MCF 10A (cell line): Measurements from ENCODE around the gene AGTRAP. TPM values are rescaled to one million over a fixed set of nuclear protein-coding genes. Genes with fewer than 3 reads are reported as not detected.

ENCODE experiments used
- BruUV-seq: library from RNA; stranded (reverse); fragments of 400-500 nt; replicated peaks from 2 replicates; lab custom pipeline; 2021; lab: Mats Ljungman, UMichigan
- CTCF ChIA-PET: fragments of 300-600 bp; sonication (Branson Sonifier 250); formaldehyde crosslinking; extraction: SDS; loops from one replicate; lab custom pipeline; 2021; ENCODE audit warnings: antibody characterized with exemption, inconsistent platforms; lab: Yijun Ruan, JAX
- POLR2A ChIA-PET: fragments of 300-600, 350-650 bp; sonication (Branson Sonifier 250); formaldehyde crosslinking; extraction: SDS; loops from one replicate; lab custom pipeline; 2020; ENCODE audit warnings: antibody characterized with exemption, inconsistent platforms; lab: Yijun Ruan, JAX
- DNase-seq: peaks from one replicate; pipeline ENCODE4 v3.0.0-alpha.2; 2018; ENCODE audit not compliant: unreplicated experiment
- H3K27ac Mint-ChIP-seq: one replicate; pipeline ENCODE4 v1.8.0; 2022; ENCODE audit warnings: mild to moderate bottlenecking, low read depth, mixed read lengths; ENCODE audit not compliant: unreplicated experiment
- H3K27me3 Mint-ChIP-seq: one replicate; pipeline ENCODE4 v1.8.0; 2022; ENCODE audit warnings: mixed read lengths; ENCODE audit not compliant: insufficient read depth, unreplicated experiment
- H3K36me3 Mint-ChIP-seq: one replicate; pipeline ENCODE4 v1.8.0; 2022; ENCODE audit warnings: mild to moderate bottlenecking, moderate library complexity, mixed read lengths; ENCODE audit not compliant: insufficient read depth, unreplicated experiment
- H3K4me1 Mint-ChIP-seq: one replicate; pipeline ENCODE4 v1.8.0; 2022; ENCODE audit warnings: mixed read lengths; ENCODE audit not compliant: insufficient read depth, unreplicated experiment
- H3K4me3 Mint-ChIP-seq: one replicate; pipeline ENCODE4 v1.8.0; 2022; ENCODE audit warnings: mild to moderate bottlenecking, moderate library complexity, mixed read lengths; ENCODE audit not compliant: unreplicated experiment
- H3K9me3 Mint-ChIP-seq: one replicate; pipeline ENCODE4 v1.8.0; 2022; ENCODE audit warnings: mixed read lengths; ENCODE audit not compliant: unreplicated experiment
- intact Hi-C: fragments of 100-400 bp; cut with micrococcal nuclease; formaldehyde crosslinking; loops from 2 replicates; pipeline ENCODE4 v1.14.1; 2022
- total RNA-seq: library from RNA; stranded (reverse); gene quantifications from 2 replicates; pipeline ENCODE4 v1.2.3, GENCODE V29; 2022
- TF ChIP-seq, protein P1 (sequence below): fragments of 200-600 bp; IDR thresholded peaks from one replicate; pipeline ENCODE4 v1.8.0; 2022; ENCODE audit warnings: antibody characterized with exemption, mild to moderate bottlenecking; ENCODE audit not compliant: unreplicated experiment

AGTRAP gene
- total RNA-seq, 1 experiment from 2014 or later = 73.1 TPM

GRCh38 chr1:11725616-11726015, 10.3 kb upstream of the AGTRAP start:
- POLR2A ChIA-PET = interaction anchor here (0.7 kb wide), 1 partner anchor 24 kb away, joined by 3 read pairs; no protein-coding TSS in a partner anchor
- CTCF ChIA-PET = interaction anchor here (0.6 to 1.0 kb wide), 4 partner anchors 9 to 485 kb away, joined by 3 to 6 read pairs (median 3); no protein-coding TSS in a partner anchor
- no peaks in the 10 kb centered on the region for H3K36me3 Mint-ChIP-seq

GRCh38 chr1:11727119-11727518, 8.8 kb upstream of the AGTRAP start:
- ChIA-PET CTCF (no interaction called here), POLR2A (no interaction called here)
- H3K4me3 Mint-ChIP-seq = no peak overlapping the region
- H3K27me3 Mint-ChIP-seq = no peaks in the 10 kb centered on the region
- no peak for DNase-seq
- H3K9me3 Mint-ChIP-seq = no peaks in the 10 kb centered on the region
- intact Hi-C loops = no loop called here
- peaks cover 9% of the 10 kb centered on the region for H3K4me1 Mint-ChIP-seq
- no peaks in the 10 kb centered on the region for H3K36me3 Mint-ChIP-seq
- no TSS peak for BruUV-seq
- TF ChIP-seq, protein P1, sequence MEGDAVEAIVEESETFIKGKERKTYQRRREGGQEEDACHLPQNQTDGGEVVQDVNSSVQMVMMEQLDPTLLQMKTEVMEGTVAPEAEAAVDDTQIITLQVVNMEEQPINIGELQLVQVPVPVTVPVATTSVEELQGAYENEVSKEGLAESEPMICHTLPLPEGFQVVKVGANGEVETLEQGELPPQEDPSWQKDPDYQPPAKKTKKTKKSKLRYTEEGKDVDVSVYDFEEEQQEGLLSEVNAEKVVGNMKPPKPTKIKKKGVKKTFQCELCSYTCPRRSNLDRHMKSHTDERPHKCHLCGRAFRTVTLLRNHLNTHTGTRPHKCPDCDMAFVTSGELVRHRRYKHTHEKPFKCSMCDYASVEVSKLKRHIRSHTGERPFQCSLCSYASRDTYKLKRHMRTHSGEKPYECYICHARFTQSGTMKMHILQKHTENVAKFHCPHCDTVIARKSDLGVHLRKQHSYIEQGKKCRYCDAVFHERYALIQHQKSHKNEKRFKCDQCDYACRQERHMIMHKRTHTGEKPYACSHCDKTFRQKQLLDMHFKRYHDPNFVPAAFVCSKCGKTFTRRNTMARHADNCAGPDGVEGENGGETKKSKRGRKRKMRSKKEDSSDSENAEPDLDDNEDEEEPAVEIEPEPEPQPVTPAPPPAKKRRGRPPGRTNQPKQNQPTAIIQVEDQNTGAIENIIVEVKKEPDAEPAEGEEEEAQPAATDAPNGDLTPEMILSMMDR = no peak
- H3K27ac Mint-ChIP-seq = no peak overlapping the region

More at GRCh38 chr1:11725616-11726015, 10.3 kb upstream of the AGTRAP start:
- no TSS peak for BruUV-seq
- TF ChIP-seq, protein P1 = no peak
- H3K4me3 Mint-ChIP-seq = no peak overlapping the region
- intact Hi-C loops = no loop called here
- no peak overlapping the region for H3K27ac Mint-ChIP-seq
- no peak for DNase-seq
- H3K9me3 Mint-ChIP-seq = no peaks in the 10 kb centered on the region
- peaks cover 8% of the 10 kb centered on the region for H3K4me1 Mint-ChIP-seq
- H3K27me3 Mint-ChIP-seq = no peaks in the 10 kb centered on the region

GRCh38 chr1:11728126-11728806, 7.7 kb upstream of the AGTRAP start:
- CTCF ChIA-PET = interaction anchor here (1.1 kb wide), 1 partner anchor 8 kb away, joined by 6 read pairs; no protein-coding TSS in a partner anchor
- Mint-ChIP-seq H3K36me3 (no peaks in the 10 kb centered on the region), H3K4me3 (no peak overlapping the region), H3K27me3 (no peaks in the 10 kb centered on the region), H3K9me3 (no peaks in the 10 kb centered on the region), H3K27ac (no peak overlapping the region), H3K4me1 (peaks cover 9% of the 10 kb centered on the region)
- intact Hi-C loops = no loop called here
- no peak for DNase-seq
- POLR2A ChIA-PET = no interaction called here
- TF ChIP-seq, protein P1 = no peak
- no TSS peak for BruUV-seq

DNA sequence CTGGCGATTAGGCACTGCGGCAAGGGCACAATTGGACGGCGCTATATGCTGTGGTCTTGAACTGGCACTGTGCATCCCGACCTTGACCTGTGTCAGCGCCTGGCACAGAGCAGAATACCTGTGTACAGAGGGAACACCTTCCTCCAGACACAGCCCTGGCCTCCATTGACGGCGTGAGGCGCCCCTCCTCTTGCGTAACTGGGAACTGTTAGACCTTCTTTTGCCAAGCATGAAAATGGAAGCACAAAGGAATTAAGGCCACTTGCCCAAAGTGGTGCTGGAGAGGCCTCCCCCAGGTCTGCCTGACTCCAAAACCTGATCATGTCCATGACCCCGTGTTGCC, 6.8 kb upstream of the AGTRAP start:
- Mint-ChIP-seq H3K27ac (no peak overlapping the region), H3K4me3 (no peak overlapping the region), H3K36me3 (no peaks in the 10 kb centered on the region), H3K27me3 (no peaks in the 10 kb centered on the region), H3K9me3 (no peaks in the 10 kb centered on the region), H3K4me1 (peaks cover 9% of the 10 kb centered on the region)
- ChIA-PET POLR2A (no interaction called here), CTCF (interaction anchor here (1.1 kb wide), 1 partner anchor 9 kb away, joined by 6 read pairs; no protein-coding TSS in a partner anchor)
- intact Hi-C loops = no loop called here
- BruUV-seq = no TSS peak
- TF ChIP-seq, protein P1 = no peak
- no peak for DNase-seq
